NOMO-1 (cell line): ENCODE results near the gene MAP3K7CL.

Source experiments
- DNase-seq, 2 experiments: peaks; one replicate each; lab custom pipeline; 2025; ENCODE audit not compliant: unreplicated experiment in 2 of 2; lab: John Stamatoyannopoulos, UW

MAP3K7CL gene

GRCh38 chr21:29224006-29224405 is 93.6 kb downstream of the MAP3K7CL start:
- DNase-seq: no peak
